ENCODE results near the gene LAMB2. TPM values are rescaled to one million over a fixed set of nuclear protein-coding genes. Genes with fewer than 3 reads are reported as not detected.

The LAMB2 gene
- total RNA-seq, 1 experiment from 2014 or later = 118 TPM

DNA sequence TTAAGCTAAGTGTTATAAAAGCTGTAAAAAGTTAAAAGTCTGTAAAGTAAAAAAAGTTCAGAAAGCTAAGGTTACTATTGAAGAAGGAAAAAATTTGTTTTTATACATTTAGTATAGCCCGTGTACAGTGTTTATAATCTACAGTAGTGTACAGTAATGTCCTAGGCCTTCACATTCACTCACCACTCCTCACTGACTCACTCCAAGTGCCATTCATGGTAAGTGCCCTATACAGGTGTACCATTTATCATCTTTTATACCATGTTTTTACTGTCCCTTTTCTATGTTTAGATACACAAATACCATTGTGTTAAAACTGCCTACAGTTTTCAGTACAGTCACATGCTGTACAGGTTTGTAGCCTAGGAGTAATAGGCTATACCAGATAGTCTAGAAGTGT, 24.4 kb upstream of the LAMB2 start (continued):
- no peak for TF ChIP-seq SP1 (CRISPR knock-in tag; conservative IDR thresholded peaks at IDR 0.05)

DNA sequence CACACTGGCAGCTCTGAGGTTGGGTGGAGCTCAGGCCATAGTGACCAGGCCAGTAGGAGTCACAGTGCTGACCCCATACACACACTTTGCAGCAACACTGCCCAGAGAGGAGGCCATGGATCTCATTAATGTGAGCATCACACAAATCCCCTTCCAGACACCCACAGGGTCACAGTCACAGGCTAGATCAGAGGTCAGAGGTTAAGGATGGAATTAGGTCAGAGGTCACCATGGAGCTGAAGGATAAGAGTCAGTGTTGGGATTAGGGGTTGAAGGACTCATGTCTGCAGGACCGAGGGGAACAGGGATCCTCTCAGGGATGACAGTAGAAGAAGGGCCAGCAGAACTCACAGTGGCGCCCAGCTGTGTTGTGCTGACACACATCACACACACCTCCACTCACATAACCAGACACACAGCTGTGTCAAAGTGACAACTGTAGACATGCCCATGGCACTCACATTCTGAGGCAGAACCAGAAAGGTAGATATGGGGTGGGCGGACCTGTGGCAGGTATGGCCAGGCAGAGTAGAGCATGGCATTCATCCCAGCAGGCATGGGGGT, 20.6 kb upstream of the LAMB2 start:
- CTCF ChIA-PET = interaction anchor here (0.5 to 0.9 kb wide), 2 partner anchors 18 to 519 kb away, joined by 3 to 5 read pairs; partner anchors contain the start of gene KLHDC8B
- ATAC-seq (no peak), DNase-seq (ENCODE audit: low spot score) (no peak)
- Mint-ChIP-seq H3K4me1 (peaks cover 4% of the 10 kb centered on the region; the same call in 1 of the 2 replicates), H3K36me3 (no peaks in the 10 kb centered on the region), H3K4me3 (no peak overlapping the region), H3K27ac (no peak overlapping the region), H3K27me3 (ENCODE audit: low read depth) (peaks cover 53% of the 10 kb centered on the region), H3K9me3 (no peaks in the 10 kb centered on the region)
- POLR2A ChIA-PET = no interaction called here
- TF ChIP-seq ATF3 (CRISPR knock-in tag; conservative IDR thresholded peaks at IDR 0.05) (no peak), RELA (CRISPR knock-in tag; IDR thresholded peaks at IDR 0.05; ENCODE audit: borderline replicate concordance) (no peak), CREB1 (CRISPR knock-in tag; IDR thresholded peaks at IDR 0.05) (no peak), HMGA2 (CRISPR knock-in tag; IDR thresholded peaks at IDR 0.05) (no peak), SMAD3 (CRISPR knock-in tag; IDR thresholded peaks at IDR 0.05; ENCODE audit: borderline replicate concordance) (no peak), ZNF512 (CRISPR knock-in tag; IDR thresholded peaks at IDR 0.05; ENCODE audit: borderline replicate concordance) (no peak), ELF4 (CRISPR knock-in tag; IDR thresholded peaks at IDR 0.05; ENCODE audit: low read depth) (no peak), NR1H2 (CRISPR knock-in tag; IDR thresholded peaks at IDR 0.05) (no peak), TEAD4 (CRISPR knock-in tag; IDR thresholded peaks at IDR 0.05) (no peak), CBFB (CRISPR knock-in tag; IDR thresholded peaks at IDR 0.05; ENCODE audit: low read depth) (no peak), ZNF232 (CRISPR knock-in tag; IDR thresholded peaks at IDR 0.05) (no peak)
- TF ChIP-seq, protein P1, sequence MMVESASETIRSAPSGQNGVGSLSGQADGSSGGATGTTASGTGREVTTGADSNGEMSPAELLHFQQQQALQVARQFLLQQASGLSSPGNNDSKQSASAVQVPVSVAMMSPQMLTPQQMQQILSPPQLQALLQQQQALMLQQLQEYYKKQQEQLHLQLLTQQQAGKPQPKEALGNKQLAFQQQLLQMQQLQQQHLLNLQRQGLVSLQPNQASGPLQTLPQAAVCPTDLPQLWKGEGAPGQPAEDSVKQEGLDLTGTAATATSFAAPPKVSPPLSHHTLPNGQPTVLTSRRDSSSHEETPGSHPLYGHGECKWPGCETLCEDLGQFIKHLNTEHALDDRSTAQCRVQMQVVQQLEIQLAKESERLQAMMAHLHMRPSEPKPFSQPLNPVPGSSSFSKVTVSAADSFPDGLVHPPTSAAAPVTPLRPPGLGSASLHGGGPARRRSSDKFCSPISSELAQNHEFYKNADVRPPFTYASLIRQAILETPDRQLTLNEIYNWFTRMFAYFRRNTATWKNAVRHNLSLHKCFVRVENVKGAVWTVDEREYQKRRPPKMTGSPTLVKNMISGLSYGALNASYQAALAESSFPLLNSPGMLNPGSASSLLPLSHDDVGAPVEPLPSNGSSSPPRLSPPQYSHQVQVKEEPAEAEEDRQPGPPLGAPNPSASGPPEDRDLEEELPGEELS (CRISPR knock-in tag; IDR thresholded peaks at IDR 0.05) = no peak
- TF ChIP-seq, protein P2, sequence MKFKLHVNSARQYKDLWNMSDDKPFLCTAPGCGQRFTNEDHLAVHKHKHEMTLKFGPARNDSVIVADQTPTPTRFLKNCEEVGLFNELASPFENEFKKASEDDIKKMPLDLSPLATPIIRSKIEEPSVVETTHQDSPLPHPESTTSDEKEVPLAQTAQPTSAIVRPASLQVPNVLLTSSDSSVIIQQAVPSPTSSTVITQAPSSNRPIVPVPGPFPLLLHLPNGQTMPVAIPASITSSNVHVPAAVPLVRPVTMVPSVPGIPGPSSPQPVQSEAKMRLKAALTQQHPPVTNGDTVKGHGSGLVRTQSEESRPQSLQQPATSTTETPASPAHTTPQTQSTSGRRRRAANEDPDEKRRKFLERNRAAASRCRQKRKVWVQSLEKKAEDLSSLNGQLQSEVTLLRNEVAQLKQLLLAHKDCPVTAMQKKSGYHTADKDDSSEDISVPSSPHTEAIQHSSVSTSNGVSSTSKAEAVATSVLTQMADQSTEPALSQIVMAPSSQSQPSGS (CRISPR knock-in tag; IDR thresholded peaks at IDR 0.05; ENCODE audit: borderline replicate concordance, low read depth) = no peak
- TF ChIP-seq, protein P3, sequence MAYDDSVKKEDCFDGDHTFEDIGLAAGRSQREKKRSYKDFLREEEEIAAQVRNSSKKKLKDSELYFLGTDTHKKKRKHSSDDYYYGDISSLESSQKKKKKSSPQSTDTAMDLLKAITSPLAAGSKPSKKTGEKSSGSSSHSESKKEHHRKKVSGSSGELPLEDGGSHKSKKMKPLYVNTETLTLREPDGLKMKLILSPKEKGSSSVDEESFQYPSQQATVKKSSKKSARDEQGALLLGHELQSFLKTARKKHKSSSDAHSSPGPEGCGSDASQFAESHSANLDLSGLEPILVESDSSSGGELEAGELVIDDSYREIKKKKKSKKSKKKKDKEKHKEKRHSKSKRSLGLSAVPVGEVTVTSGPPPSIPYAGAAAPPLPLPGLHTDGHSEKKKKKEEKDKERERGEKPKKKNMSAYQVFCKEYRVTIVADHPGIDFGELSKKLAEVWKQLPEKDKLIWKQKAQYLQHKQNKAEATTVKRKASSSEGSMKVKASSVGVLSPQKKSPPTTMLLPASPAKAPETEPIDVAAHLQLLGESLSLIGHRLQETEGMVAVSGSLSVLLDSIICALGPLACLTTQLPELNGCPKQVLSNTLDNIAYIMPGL (CRISPR knock-in tag; IDR thresholded peaks at IDR 0.05) = no peak
- TF ChIP-seq, protein P4, sequence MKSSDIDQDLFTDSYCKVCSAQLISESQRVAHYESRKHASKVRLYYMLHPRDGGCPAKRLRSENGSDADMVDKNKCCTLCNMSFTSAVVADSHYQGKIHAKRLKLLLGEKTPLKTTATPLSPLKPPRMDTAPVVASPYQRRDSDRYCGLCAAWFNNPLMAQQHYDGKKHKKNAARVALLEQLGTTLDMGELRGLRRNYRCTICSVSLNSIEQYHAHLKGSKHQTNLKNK (CRISPR knock-in tag; IDR thresholded peaks at IDR 0.05) = no peak
- TF ChIP-seq, protein P5, sequence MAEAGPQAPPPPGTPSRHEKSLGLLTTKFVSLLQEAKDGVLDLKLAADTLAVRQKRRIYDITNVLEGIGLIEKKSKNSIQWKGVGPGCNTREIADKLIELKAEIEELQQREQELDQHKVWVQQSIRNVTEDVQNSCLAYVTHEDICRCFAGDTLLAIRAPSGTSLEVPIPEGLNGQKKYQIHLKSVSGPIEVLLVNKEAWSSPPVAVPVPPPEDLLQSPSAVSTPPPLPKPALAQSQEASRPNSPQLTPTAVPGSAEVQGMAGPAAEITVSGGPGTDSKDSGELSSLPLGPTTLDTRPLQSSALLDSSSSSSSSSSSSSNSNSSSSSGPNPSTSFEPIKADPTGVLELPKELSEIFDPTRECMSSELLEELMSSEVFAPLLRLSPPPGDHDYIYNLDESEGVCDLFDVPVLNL (CRISPR knock-in tag; IDR thresholded peaks at IDR 0.05; ENCODE audit: borderline replicate concordance, low read depth) = no peak
- TF ChIP-seq, protein P6, sequence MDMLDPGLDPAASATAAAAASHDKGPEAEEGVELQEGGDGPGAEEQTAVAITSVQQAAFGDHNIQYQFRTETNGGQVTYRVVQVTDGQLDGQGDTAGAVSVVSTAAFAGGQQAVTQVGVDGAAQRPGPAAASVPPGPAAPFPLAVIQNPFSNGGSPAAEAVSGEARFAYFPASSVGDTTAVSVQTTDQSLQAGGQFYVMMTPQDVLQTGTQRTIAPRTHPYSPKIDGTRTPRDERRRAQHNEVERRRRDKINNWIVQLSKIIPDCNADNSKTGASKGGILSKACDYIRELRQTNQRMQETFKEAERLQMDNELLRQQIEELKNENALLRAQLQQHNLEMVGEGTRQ (CRISPR knock-in tag; IDR thresholded peaks at IDR 0.05) = no peak
- TF ChIP-seq, protein P7, sequence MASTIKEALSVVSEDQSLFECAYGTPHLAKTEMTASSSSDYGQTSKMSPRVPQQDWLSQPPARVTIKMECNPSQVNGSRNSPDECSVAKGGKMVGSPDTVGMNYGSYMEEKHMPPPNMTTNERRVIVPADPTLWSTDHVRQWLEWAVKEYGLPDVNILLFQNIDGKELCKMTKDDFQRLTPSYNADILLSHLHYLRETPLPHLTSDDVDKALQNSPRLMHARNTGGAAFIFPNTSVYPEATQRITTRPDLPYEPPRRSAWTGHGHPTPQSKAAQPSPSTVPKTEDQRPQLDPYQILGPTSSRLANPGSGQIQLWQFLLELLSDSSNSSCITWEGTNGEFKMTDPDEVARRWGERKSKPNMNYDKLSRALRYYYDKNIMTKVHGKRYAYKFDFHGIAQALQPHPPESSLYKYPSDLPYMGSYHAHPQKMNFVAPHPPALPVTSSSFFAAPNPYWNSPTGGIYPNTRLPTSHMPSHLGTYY (CRISPR knock-in tag; IDR thresholded peaks at IDR 0.05) = no peak
- TF ChIP-seq, protein P8, sequence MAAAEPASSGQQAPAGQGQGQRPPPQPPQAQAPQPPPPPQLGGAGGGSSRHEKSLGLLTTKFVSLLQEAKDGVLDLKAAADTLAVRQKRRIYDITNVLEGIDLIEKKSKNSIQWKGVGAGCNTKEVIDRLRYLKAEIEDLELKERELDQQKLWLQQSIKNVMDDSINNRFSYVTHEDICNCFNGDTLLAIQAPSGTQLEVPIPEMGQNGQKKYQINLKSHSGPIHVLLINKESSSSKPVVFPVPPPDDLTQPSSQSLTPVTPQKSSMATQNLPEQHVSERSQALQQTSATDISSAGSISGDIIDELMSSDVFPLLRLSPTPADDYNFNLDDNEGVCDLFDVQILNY (CRISPR knock-in tag; IDR thresholded peaks at IDR 0.05) = no peak
